SK-N-SH treated with all-trans-retinoic acid at 6 μM for 48 hours (cell line): ENCODE measurements around the gene THAP3.

ENCODE experiments used
- ATAC-seq: fragments of 200-7000 bp; cut with Tn5 transposase; 3 replicates; pipeline ENCODE4 v1.9.1; 2020; ENCODE audit warnings: mild to moderate bottlenecking, moderate library complexity
- ARNTL ChIP-seq: fragments of 450-650 bp; formaldehyde crosslinking; IDR thresholded peaks from 2 replicates; pipeline ENCODE4 v1.5.0; 2020; ENCODE audit warnings: low read depth, mild to moderate bottlenecking, moderate library complexity, borderline replicate concordance
- BACH2 ChIP-seq: fragments of 250-450 bp; sonication (Bioruptor Pico); IDR thresholded peaks from 2 replicates; pipeline ENCODE4 v1.9.0; 2021; ENCODE audit warnings: mild to moderate bottlenecking, borderline replicate concordance
- CREB5 ChIP-seq: fragments of 250-450 bp; sonication (Bioruptor Pico); IDR thresholded peaks from 2 replicates; pipeline ENCODE4 v1.5.1; 2020; ENCODE audit warnings: low read depth, mild to moderate bottlenecking, moderate library complexity
- CSDC2 ChIP-seq: fragments of 250-450 bp; sonication (Bioruptor Pico); IDR thresholded peaks from 2 replicates; pipeline ENCODE4 v1.5.0; 2020; ENCODE audit warnings: mild to moderate bottlenecking, moderate library complexity
- CSRNP3 ChIP-seq: fragments of 250-450 bp; sonication (Bioruptor Pico); IDR thresholded peaks from 2 replicates; pipeline ENCODE4 v1.5.1; 2021; ENCODE audit warnings: mild to moderate bottlenecking, moderate library complexity
- OSR1 ChIP-seq: fragments of 250-450 bp; sonication (Bioruptor Pico); IDR thresholded peaks from 2 replicates; pipeline ENCODE4 v1.8.0; 2022; ENCODE audit warnings: moderate library complexity, mild to moderate bottlenecking, inconsistent platforms
- PPARA ChIP-seq: fragments of 250-450 bp; sonication (Bioruptor Pico); IDR thresholded peaks from 2 replicates; pipeline ENCODE4 v1.5.0; 2020; ENCODE audit warnings: mild to moderate bottlenecking, borderline replicate concordance
- SNAI2 ChIP-seq: fragments of 250-450 bp; sonication (Bioruptor Pico); IDR thresholded peaks from 2 replicates; pipeline ENCODE4 v1.5.0; 2020; ENCODE audit warnings: mild to moderate bottlenecking, moderate library complexity
- TCF4 ChIP-seq: fragments of 250-450 bp; sonication (Bioruptor Pico); IDR thresholded peaks from 2 replicates; pipeline ENCODE4 v1.8.0; 2021; ENCODE audit warnings: mild to moderate bottlenecking, moderate library complexity, borderline replicate concordance
- TOX ChIP-seq: fragments of 250-450 bp; sonication (Bioruptor Pico); IDR thresholded peaks from 2 replicates; pipeline ENCODE4 v1.8.0; 2021; ENCODE audit warnings: mild to moderate bottlenecking, moderate library complexity, borderline replicate concordance
- TSHZ2 ChIP-seq: fragments of 250-450 bp; sonication (Bioruptor Pico); IDR thresholded peaks from 2 replicates; pipeline ENCODE4 v1.5.0; 2020; ENCODE audit warnings: mild to moderate bottlenecking, moderate library complexity
- ZFP30 ChIP-seq: fragments of 450-650 bp; formaldehyde crosslinking; IDR thresholded peaks from 2 replicates; pipeline ENCODE4 v1.5.0; 2022; ENCODE audit warnings: mild to moderate bottlenecking, moderate library complexity
- ZNF565 ChIP-seq: fragments of 450-650 bp; formaldehyde crosslinking; conservative IDR thresholded peaks from 2 replicates; pipeline ENCODE4 v1.5.0; 2020; ENCODE audit warnings: low read depth, mild to moderate bottlenecking, moderate library complexity

The THAP3 gene

GRCh38 chr1:6630027-6630426 is 5.4 kb downstream of the THAP3 start (continued):
- TF ChIP-seq TSHZ2 (CRISPR knock-in tag) (no peak), TCF4 (no peak), OSR1 (CRISPR knock-in tag) (no peak), ZNF565 (CRISPR knock-in tag) (no peak)
- TF ChIP-seq, all 23 proteins: peak for 0

GRCh38 chr1:6631058-6631457 is 6.4 kb downstream of the THAP3 start:
- ATAC-seq: no peak
- TF ChIP-seq ZFP30: no peak
- TF ChIP-seq SNAI2 (CRISPR knock-in tag): no peak

GRCh38 chr1:6632588-6633514 is 8.2 kb downstream of the THAP3 start:
- TF ChIP-seq TOX (CRISPR knock-in tag): no peak
- TF ChIP-seq PPARA: no peak
- ATAC-seq: no peak

- no peak for TF ChIP-seq BACH2 (CRISPR knock-in tag)
- TF ChIP-seq ARNTL (CRISPR knock-in tag): no peak
- no peak for TF ChIP-seq CREB5 (CRISPR knock-in tag)
- TF ChIP-seq TOX (CRISPR knock-in tag): no peak
- no peak for TF ChIP-seq CSDC2 (CRISPR knock-in tag)
- ATAC-seq: peak; percentile 76
Observed at GRCh38 chr1:6634371-6635052, 9.8 kb downstream of the THAP3 start.

- no peak for ATAC-seq
- TF ChIP-seq ZNF565 (CRISPR knock-in tag): no peak
- no peak for TF ChIP-seq CSRNP3
- no peak for TF ChIP-seq CREB5 (CRISPR knock-in tag)
- TF ChIP-seq ARNTL (CRISPR knock-in tag): no peak
Observed at GRCh38 chr1:6635161-6635909, 10.7 kb downstream of the THAP3 start.
